ENCODE data around the gene JDP2.

Gene JDP2

DNA sequence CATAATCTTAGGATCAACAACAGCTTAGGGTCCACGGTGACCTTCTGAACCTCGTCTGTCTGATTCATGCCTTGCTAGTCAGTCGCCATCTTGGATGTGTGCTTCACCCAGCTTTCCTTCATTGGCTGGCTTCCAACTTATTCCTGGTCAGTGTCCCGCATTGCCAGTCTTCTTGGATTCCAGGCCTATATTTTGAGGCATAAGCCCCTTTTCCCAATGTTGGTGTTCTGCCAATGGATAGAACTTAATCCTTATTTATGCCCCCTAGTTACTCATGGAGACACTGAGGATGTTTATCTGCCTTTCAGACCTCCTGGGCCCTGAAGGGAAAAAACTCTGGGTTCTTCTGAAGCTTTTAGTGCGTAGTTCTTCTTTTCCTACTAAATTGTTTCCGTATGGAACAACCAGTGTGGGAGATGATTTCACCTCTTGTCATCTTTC lies 5.8 kb downstream of the JDP2 start:
- H3K4me3 ChIP-seq (replicated peaks; ENCODE audit: low read depth, low read length): no peak overlapping the region
- DNase-seq (ENCODE audit: extremely low read depth, insufficient read length): no peak
- TF ChIP-seq, protein P1, sequence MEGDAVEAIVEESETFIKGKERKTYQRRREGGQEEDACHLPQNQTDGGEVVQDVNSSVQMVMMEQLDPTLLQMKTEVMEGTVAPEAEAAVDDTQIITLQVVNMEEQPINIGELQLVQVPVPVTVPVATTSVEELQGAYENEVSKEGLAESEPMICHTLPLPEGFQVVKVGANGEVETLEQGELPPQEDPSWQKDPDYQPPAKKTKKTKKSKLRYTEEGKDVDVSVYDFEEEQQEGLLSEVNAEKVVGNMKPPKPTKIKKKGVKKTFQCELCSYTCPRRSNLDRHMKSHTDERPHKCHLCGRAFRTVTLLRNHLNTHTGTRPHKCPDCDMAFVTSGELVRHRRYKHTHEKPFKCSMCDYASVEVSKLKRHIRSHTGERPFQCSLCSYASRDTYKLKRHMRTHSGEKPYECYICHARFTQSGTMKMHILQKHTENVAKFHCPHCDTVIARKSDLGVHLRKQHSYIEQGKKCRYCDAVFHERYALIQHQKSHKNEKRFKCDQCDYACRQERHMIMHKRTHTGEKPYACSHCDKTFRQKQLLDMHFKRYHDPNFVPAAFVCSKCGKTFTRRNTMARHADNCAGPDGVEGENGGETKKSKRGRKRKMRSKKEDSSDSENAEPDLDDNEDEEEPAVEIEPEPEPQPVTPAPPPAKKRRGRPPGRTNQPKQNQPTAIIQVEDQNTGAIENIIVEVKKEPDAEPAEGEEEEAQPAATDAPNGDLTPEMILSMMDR (IDR thresholded peaks at IDR 0.05; ENCODE audit: insufficient read depth, low read length, poor library complexity, severe bottlenecking): no peak

DNA sequence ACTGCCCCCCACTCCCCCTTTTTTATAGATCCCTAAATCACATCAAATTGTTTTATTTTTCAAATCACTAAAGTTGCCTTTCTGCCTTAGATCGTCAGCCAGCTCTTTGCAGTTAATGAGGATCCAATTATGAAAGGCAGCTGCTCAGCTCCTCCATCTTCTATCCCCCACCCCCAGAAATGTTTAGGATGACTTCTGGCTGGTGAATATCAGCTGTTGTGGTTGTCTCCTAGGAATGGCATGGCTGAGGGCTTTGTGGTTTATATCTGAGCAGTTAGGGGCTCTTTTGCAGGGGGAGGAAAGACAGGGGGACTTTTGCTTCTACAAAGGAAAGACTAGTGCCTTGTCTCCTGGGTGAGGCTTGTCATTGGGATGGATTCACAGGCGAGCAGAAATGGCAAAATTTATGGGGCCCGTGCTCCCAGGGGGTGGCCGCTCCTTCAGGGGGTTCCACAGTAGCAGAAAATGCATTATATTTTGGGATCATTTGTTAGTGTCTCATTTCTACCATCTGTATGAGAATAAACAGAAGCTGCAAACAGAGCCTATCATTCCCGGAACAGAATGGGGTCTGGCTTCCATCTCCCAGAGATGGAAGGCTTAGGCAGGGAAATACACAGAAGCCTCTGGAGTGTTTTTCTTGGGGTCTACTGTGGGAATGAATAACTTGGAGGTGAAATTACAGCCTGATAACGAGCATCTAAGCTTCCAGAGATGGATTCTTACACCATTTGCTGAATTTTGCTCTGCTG lies 6.5 kb downstream of the JDP2 start:
- TF ChIP-seq, protein P1 (IDR thresholded peaks at IDR 0.05; ENCODE audit: insufficient read depth, low read length, poor library complexity, severe bottlenecking): no peak
- no peaks in the 10 kb centered on the region for H3K27me3 ChIP-seq (replicated peaks; ENCODE audit: control insufficient read depth, insufficient read depth, low read length)
- DNase-seq (ENCODE audit: extremely low read depth, insufficient read length): no peak
- H3K36me3 ChIP-seq (ENCODE audit: control insufficient read depth, insufficient read depth, low read length): peaks cover 7% of the 10 kb centered on the region
- no peak overlapping the region for H3K4me3 ChIP-seq (replicated peaks; ENCODE audit: low read depth, low read length)

More for the DNA sequence above, 5.8 kb downstream of the JDP2 start:
- H3K27me3 ChIP-seq (replicated peaks; ENCODE audit: control insufficient read depth, insufficient read depth, low read length): no peaks in the 10 kb centered on the region
- H3K36me3 ChIP-seq (ENCODE audit: control insufficient read depth, insufficient read depth, low read length): peaks cover 7% of the 10 kb centered on the region

DNA sequence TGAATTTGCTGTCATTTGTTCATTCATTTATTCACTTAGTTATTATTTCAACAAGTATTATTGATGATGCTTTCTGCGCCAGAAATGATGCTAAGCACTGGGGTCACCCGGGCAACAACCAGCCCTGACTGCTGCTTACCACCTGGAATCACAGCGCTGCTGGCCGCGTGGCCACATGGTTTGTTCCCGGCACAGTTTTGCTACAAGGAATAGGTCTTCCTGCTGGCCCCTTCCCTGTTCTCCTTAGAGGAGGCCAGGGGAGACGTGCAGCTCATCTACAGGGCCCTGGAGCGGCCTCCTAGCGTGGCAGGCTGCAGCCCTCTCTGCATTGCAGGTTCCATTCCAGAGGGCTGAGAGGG lies 7.0 kb downstream of the JDP2 start:
- Histone ChIP-seq H3K4me3 (replicated peaks; ENCODE audit: low read depth, low read length) (no peak overlapping the region), H3K27me3 (replicated peaks; ENCODE audit: control insufficient read depth, insufficient read depth, low read length) (no peaks in the 10 kb centered on the region), H3K36me3 (ENCODE audit: control insufficient read depth, insufficient read depth, low read length) (peaks cover 9% of the 10 kb centered on the region)
- TF ChIP-seq, protein P1 (IDR thresholded peaks at IDR 0.05; ENCODE audit: insufficient read depth, low read length, poor library complexity, severe bottlenecking): no peak
- DNase-seq (ENCODE audit: extremely low read depth, insufficient read length): no peak

- Histone ChIP-seq H3K36me3 (ENCODE audit: control insufficient read depth, insufficient read depth, low read length) (peaks cover 9% of the 10 kb centered on the region), H3K4me3 (replicated peaks; ENCODE audit: low read depth, low read length) (no peak overlapping the region), H3K27me3 (replicated peaks; ENCODE audit: control insufficient read depth, insufficient read depth, low read length) (no peaks in the 10 kb centered on the region)
- TF ChIP-seq, protein P1 (IDR thresholded peaks at IDR 0.05; ENCODE audit: insufficient read depth, low read length, poor library complexity, severe bottlenecking): no peak
- DNase-seq (ENCODE audit: extremely low read depth, insufficient read length): no peak
These were observed 7.7 kb downstream of the JDP2 start for GRCh38 chr14:75435473-75435872.

DNA sequence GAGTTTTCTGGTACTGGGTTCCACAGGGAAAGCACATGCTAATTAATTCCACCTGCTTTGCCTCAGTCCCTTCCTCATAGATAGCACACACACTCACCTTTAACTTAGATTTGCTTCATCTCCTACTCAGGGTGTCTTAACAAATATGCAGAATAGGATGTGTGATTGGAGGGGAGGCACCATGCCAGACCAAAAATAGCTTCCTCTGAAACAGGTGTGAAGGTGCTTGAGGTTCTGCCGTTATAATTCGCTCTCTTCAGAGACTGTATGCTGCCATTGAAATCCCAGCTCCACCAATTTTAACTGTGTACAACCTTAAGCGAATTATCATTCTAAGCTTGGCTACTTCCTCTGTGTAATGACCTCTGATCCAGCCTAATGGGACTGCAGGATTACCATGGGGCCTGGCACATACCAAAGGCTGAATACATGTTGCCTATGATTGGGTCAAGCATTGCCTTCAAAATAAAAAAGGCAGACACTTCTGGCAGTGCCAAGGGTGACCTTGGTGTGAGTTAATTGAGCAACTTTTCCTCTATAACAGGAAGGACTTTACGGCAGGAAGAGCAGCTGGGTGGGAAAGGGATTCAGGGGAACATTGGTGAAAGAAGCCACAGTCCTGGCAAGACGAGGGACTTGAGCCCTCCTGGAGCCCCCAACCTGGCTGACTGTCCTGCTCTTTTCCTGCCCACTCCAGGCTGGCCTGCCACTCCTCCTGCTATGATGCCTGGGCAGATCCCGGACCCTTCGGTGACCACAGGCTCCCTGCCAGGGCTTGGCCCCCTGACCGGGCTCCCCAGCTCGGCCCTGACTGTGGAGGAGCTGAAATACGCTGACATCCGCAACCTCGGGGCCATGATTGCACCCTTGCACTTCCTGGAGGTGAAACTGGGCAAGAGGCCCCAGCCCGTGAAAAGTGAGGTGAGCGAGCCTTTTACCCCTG lies 9.7 kb downstream of the JDP2 start:
- Histone ChIP-seq H3K36me3 (ENCODE audit: control insufficient read depth, insufficient read depth, low read length) (peaks cover 19% of the 10 kb centered on the region), H3K4me3 (replicated peaks; ENCODE audit: low read depth, low read length) (no peak overlapping the region), H3K27me3 (replicated peaks; ENCODE audit: control insufficient read depth, insufficient read depth, low read length) (no peaks in the 10 kb centered on the region)
- TF ChIP-seq, protein P1 (IDR thresholded peaks at IDR 0.05; ENCODE audit: insufficient read depth, low read length, poor library complexity, severe bottlenecking): no peak
- no peak for DNase-seq (ENCODE audit: extremely low read depth, insufficient read length)
